ENCODE results near the gene GH1.
"Not testable (repeated sequence)": the region's sequence is repeated elsewhere in the genome, so short reads cannot be mapped to it uniquely, and the experiment has no call there.

Gene GH1

GRCh38 chr17:63918789-63919305, at the start of gene GH1:
Gene GH1 (minus strand): TSS chr17:63918839. CDS start chr17:63918776, 63 bp downstream.
- not testable (repeated sequence) for DNase-seq (ENCODE audit: low read depth in 3 of 3)

- no peak for DNase-seq (ENCODE audit: low read depth in 3 of 3)
Observed at GRCh38 chr17:63967953-63968352, 49.3 kb upstream of the GH1 start.

GRCh38 chr17:63966646-63967264, 48.1 kb upstream of the GH1 start:
- no peak for DNase-seq (ENCODE audit: low read depth in 3 of 3)

- no peak for DNase-seq (ENCODE audit: low read depth in 3 of 3)
Observed at GRCh38 chr17:63963123-63963522, 44.5 kb upstream of the GH1 start.

GRCh38 chr17:63962298-63962744, 43.7 kb upstream of the GH1 start:
- DNase-seq (ENCODE audit: low read depth in 3 of 3): no peak

- DNase-seq (ENCODE audit: low read depth in 3 of 3): no peak
Observed at GRCh38 chr17:63961355-63962212, 42.9 kb upstream of the GH1 start.

GRCh38 chr17:63960430-63960829, 41.8 kb upstream of the GH1 start:
- no peak for DNase-seq (ENCODE audit: low read depth in 3 of 3)

- DNase-seq (ENCODE audit: low read depth in 3 of 3): no peak
Observed at GRCh38 chr17:63960006-63960405, 41.4 kb upstream of the GH1 start.

GRCh38 chr17:63956296-63956920, 37.8 kb upstream of the GH1 start:
- DNase-seq (ENCODE audit: low read depth in 3 of 3): no peak

GRCh38 chr17:63955791-63956190, 37.2 kb upstream of the GH1 start:
- no peak for DNase-seq (ENCODE audit: low read depth in 3 of 3)

GRCh38 chr17:63955232-63955631, 36.6 kb upstream of the GH1 start:
- DNase-seq (ENCODE audit: low read depth in 3 of 3): no peak

- no peak for DNase-seq (ENCODE audit: low read depth in 3 of 3)
Observed at GRCh38 chr17:63954402-63955063, 35.9 kb upstream of the GH1 start.

GRCh38 chr17:63950940-63951907, 32.6 kb upstream of the GH1 start:
- DNase-seq (ENCODE audit: low read depth in 3 of 3): no peak

- no peak for DNase-seq (ENCODE audit: low read depth in 3 of 3)
Observed at GRCh38 chr17:63949576-63950250, 31.1 kb upstream of the GH1 start.

GRCh38 chr17:63948521-63948920, 29.9 kb upstream of the GH1 start:
- DNase-seq (ENCODE audit: low read depth in 3 of 3): no peak

GRCh38 chr17:63947711-63948330, 29.2 kb upstream of the GH1 start:
- DNase-seq (ENCODE audit: low read depth in 3 of 3): no peak

GRCh38 chr17:63946440-63947363, 28.1 kb upstream of the GH1 start:
- peak in 2 of 3 experiments; percentile 29 to 30 for DNase-seq (ENCODE audit: low read depth in 3 of 3)

GRCh38 chr17:63945784-63946439, 27.3 kb upstream of the GH1 start:
- no peak for DNase-seq (ENCODE audit: low read depth in 3 of 3)

Data from stimulated activated CD4-positive, alpha-beta T cell treated with anti-CD3 and anti-CD28 coated beads, TNF-alpha, amount 100 ng/mL, for 4 hours (primary cell).